Frontal cortex (tissue), 4 donors: ENCODE measurements around the gene CLIP2. TPM values are rescaled to one million over a fixed set of nuclear protein-coding genes. Genes with fewer than 3 reads are reported as not detected.
A peak's percentile ranks its signal among the peaks of the same experiment; 100 is the strongest.
"Not testable (repeated sequence)": the region's sequence is repeated elsewhere in the genome, so short reads cannot be mapped to it uniquely, and the experiment has no call there.

ENCODE experiments used
- DNase-seq, 2 donors: peaks; one replicate each; pipeline ENCODE4 v3.0.0; 2012; ENCODE audit warnings: low spot score in 2 of 2
- FAIRE-seq: peaks from 2 replicates; lab custom pipeline; 2012; peaks lifted over from hg19 to GRCh38; lab: Jason Lieb, UNC
- total RNA-seq: library from RNA; depleted of rRNA; stranded (reverse); fragments of >200 nt; gene quantifications from one replicate; pipeline ENCODE4 v1.2.3, GENCODE V29; 2014
- donor health status: control.
- donor health status: control.
- donor health status: control.

The CLIP2 gene
- total RNA-seq, 1 donor from 2014 or later, result 113 TPM

GRCh38 chr7:74360008-74360407, 70.8 kb downstream of the CLIP2 start:
- FAIRE-seq (no peak), DNase-seq (no peak)

GRCh38 chr7:74362266-74362665, 73.1 kb downstream of the CLIP2 start:
- FAIRE-seq (no peak), DNase-seq (no peak)

GRCh38 chr7:74364061-74364460, 74.9 kb downstream of the CLIP2 start:
- no peak for DNase-seq
- no peak for FAIRE-seq

- DNase-seq, result peak; percentile 81 to 88
- no peak for FAIRE-seq
Measured at GRCh38 chr7:74365322-74366022, 76.3 kb downstream of the CLIP2 start.

- DNase-seq (peak; percentile 46 to 61), FAIRE-seq (no peak)
Measured at GRCh38 chr7:74371381-74372341, 82.5 kb downstream of the CLIP2 start.

GRCh38 chr7:74372511-74373111, 83.4 kb downstream of the CLIP2 start:
- peak; percentile 57 to 67 for DNase-seq

GRCh38 chr7:74373536-74373935, 84.3 kb downstream of the CLIP2 start:
- no peak for DNase-seq
- FAIRE-seq, result no peak

More at GRCh38 chr7:74372511-74373111, 83.4 kb downstream of the CLIP2 start:
- no peak for FAIRE-seq

GRCh38 chr7:74375726-74376220, 86.6 kb downstream of the CLIP2 start:
- DNase-seq (no peak), FAIRE-seq (no peak)

GRCh38 chr7:74376256-74377036, 87.2 kb downstream of the CLIP2 start:
- DNase-seq (no peak), FAIRE-seq (no peak)

GRCh38 chr7:74379938-74380337, 90.7 kb downstream of the CLIP2 start:
- DNase-seq (peak; percentile 71 to 74), FAIRE-seq (peak; percentile 82)

GRCh38 chr7:74380720-74381119, 91.5 kb downstream of the CLIP2 start:
- FAIRE-seq, result no peak
- no peak for DNase-seq

- DNase-seq, FAIRE-seq: not testable (repeated sequence)
Measured at GRCh38 chr7:74384086-74384485, 94.9 kb downstream of the CLIP2 start.

GRCh38 chr7:74384854-74385253, 95.6 kb downstream of the CLIP2 start:
- FAIRE-seq, DNase-seq: not testable (repeated sequence)

- DNase-seq (no peak), FAIRE-seq (no peak)
Measured at GRCh38 chr7:74387606-74388005, 98.4 kb downstream of the CLIP2 start.

- DNase-seq (no peak), FAIRE-seq (no peak)
Measured at GRCh38 chr7:74388880-74389415, 99.7 kb downstream of the CLIP2 start.

GRCh38 chr7:74393722-74394121, 104.5 kb downstream of the CLIP2 start:
- FAIRE-seq, DNase-seq: not testable (repeated sequence)

GRCh38 chr7:74394601-74395000, 105.4 kb downstream of the CLIP2 start:
- DNase-seq, FAIRE-seq: not testable (repeated sequence)

GRCh38 chr7:74395745-74396311, 106.6 kb downstream of the CLIP2 start:
- FAIRE-seq (no peak), DNase-seq (no peak)

- FAIRE-seq (no peak), DNase-seq (no peak)
Measured at GRCh38 chr7:74396993-74397392, 107.8 kb downstream of the CLIP2 start.
